Fibroblast of skin of left biceps (primary cell): ENCODE data around the gene GSTM1.

Experiments used
- DNase-seq, 2 experiments: peaks; one replicate each; pipeline ENCODE4 v3.0.0-alpha.2; 2013; ENCODE audit warnings: low read depth in 2 of 2

Gene GSTM1

GRCh38 chr1:109687641-109688499, at the start of gene GSTM1:
TSS of gene GSTM1 (plus strand) at chr1:109687817. CDS start at chr1:109687874, 57 bp downstream.
- DNase-seq = peak; percentile 31 to 32

- DNase-seq = no peak
These were observed 48.4 kb upstream of the GSTM1 start for GRCh38 chr1:109639063-109639840.

GRCh38 chr1:109639841-109640184, 47.8 kb upstream of the GSTM1 start:
- DNase-seq = no peak

- no peak for DNase-seq
These were observed 47.2 kb upstream of the GSTM1 start for GRCh38 chr1:109640285-109640865.

GRCh38 chr1:109641078-109641740, 46.4 kb upstream of the GSTM1 start:
- DNase-seq = no peak

- DNase-seq = no peak
These were observed 45.8 kb upstream of the GSTM1 start for GRCh38 chr1:109641861-109642260.

GRCh38 chr1:109642626-109643025, 45.0 kb upstream of the GSTM1 start:
- no peak for DNase-seq

- no peak for DNase-seq
These were observed 44.0 kb upstream of the GSTM1 start for GRCh38 chr1:109643385-109644230.

GRCh38 chr1:109644670-109645069, 42.9 kb upstream of the GSTM1 start:
- no peak for DNase-seq

GRCh38 chr1:109649491-109649914, 38.1 kb upstream of the GSTM1 start:
- no peak for DNase-seq

- no peak for DNase-seq
These were observed 37.0 kb upstream of the GSTM1 start for GRCh38 chr1:109650609-109651008.

GRCh38 chr1:109652402-109652801, 35.2 kb upstream of the GSTM1 start:
- no peak for DNase-seq

GRCh38 chr1:109653306-109653705, 34.3 kb upstream of the GSTM1 start:
- no peak for DNase-seq

GRCh38 chr1:109654519-109654918, 33.1 kb upstream of the GSTM1 start:
- DNase-seq = no peak

- DNase-seq = no peak
These were observed 31.8 kb upstream of the GSTM1 start, which contains the start of gene GSTM4 for GRCh38 chr1:109655615-109656519. TSS of gene GSTM4 (plus strand) at chr1:109656099. CDS start at chr1:109656390, 291 bp downstream.

- no peak for DNase-seq
These were observed 30.2 kb upstream of the GSTM1 start for GRCh38 chr1:109657395-109657794.

- DNase-seq = no peak
These were observed 29.6 kb upstream of the GSTM1 start for GRCh38 chr1:109657970-109658369.

- no peak for DNase-seq
These were observed 29.0 kb upstream of the GSTM1 start for GRCh38 chr1:109658533-109659042.

GRCh38 chr1:109659145-109659544, 28.5 kb upstream of the GSTM1 start:
- no peak for DNase-seq
